ENCODE data around the gene STEEP1. TPM values are rescaled to one million over a fixed set of nuclear protein-coding genes. Genes with fewer than 3 reads are reported as not detected.
A peak's percentile ranks its signal among the peaks of the same experiment; 100 is the strongest.

Gene STEEP1
- total and polyA plus RNA-seq, 10 of the 15 experiments (the other 5 are each of a cell fraction or from before 2014, with no cell fraction given) = 15.1 to 53.8 (median 26.0) TPM

GRCh38 chrX:119602701-119603255 lies 37.6 kb upstream of the STEEP1 start:
- no peak for FAIRE-seq
- no peak for DNase-seq (ENCODE audit: low read depth, low spot score)
- no peak overlapping the region for H2AFZ ChIP-seq (ENCODE audit: control insufficient read depth, low read depth, low read length)
- H3K27ac ChIP-seq (ENCODE audit: control insufficient read depth, insufficient read depth) = no peak overlapping the region
- RAD21 ChIA-PET (ENCODE audit: unreplicated experiment) = interaction anchor here (0.6 to 2.2 kb wide), 9 partner anchors 17 to 162 kb away, joined by 3 to 10 read pairs (median 4); partner anchors contain the start of gene SOWAHD
- no peaks in the 10 kb centered on the region; a peak in 1 of 4 replicates for H3K36me3 ChIP-seq (ENCODE audit: control insufficient read depth in 2 of 2, insufficient read depth in 2 of 2, low read length in 1 of 2)
- SMC1A ChIA-PET (ENCODE audit: uncharacterized antibody, unreplicated experiment) = interaction anchor here (0.6 to 6.1 kb wide), 15 partner anchors 11 to 384 kb away, joined by 3 to 28 read pairs (median 4); no protein-coding TSS in a partner anchor
- no TSS peak for BruUV-seq (replicated peaks)
- peak overlapping the region; percentile 22; the same call in 1 of the 2 replicates for H3K4me2 ChIP-seq (ENCODE audit: control insufficient read depth, insufficient read depth)
- POLR2A ChIA-PET = interaction anchor here (0.6 to 2.2 kb wide), 6 partner anchors 11 to 135 kb away, joined by 3 to 8 read pairs (median 4); no protein-coding TSS in a partner anchor
- intact Hi-C loops (cut with micrococcal nuclease; ENCODE audit: unreplicated experiment) = no loop called here
- H3K9me3 ChIP-seq (replicated peaks; ENCODE audit: control insufficient read depth, insufficient read depth, low read length) = no peaks in the 10 kb centered on the region
- peak overlapping the region; percentile 35; the same call in 1 of the 2 replicates for H3K9ac ChIP-seq (ENCODE audit: control insufficient read depth, insufficient read depth, low read length)
- ATAC-seq = no peak
- CTCF ChIA-PET = interaction anchor here (0.6 to 3.9 kb wide), 11 partner anchors 15 to 561 kb away, joined by 3 to 16 read pairs (median 5); no protein-coding TSS in a partner anchor
- H3K27me3 ChIP-seq (replicated peaks in 1 of 2; ENCODE audit: control insufficient read depth in 2 of 2, insufficient read depth in 2 of 2, low read length in 1 of 2) = no peaks in the 10 kb centered on the region
- H4K20me1 ChIP-seq (ENCODE audit: control insufficient read depth, insufficient read depth) = no peaks in the 10 kb centered on the region
- peaks cover 50% of the 10 kb centered on the region for H3K79me2 ChIP-seq (ENCODE audit: control insufficient read depth, insufficient read depth, low read length)
- in situ Hi-C loops (cut with MboI) = no loop called here
- no peaks in the 10 kb centered on the region; the same call in 1 of the 2 replicates for H3K4me1 ChIP-seq (ENCODE audit: control insufficient read depth, insufficient read depth, low read length)
- WGBS (ENCODE audit: insufficient coverage, insufficient replicate concordance, low lambda C conversion rate, missing lambda C conversion rate) = 75% methylated on average over 9 of the region's 9 CpGs
- H3K4me3 ChIP-seq = peak overlapping the region; percentile 35; the same call in 1 of the 2 replicates
- TF ChIP-seq POU2F2 (IDR thresholded peaks at IDR 0.05; ENCODE audit: borderline replicate concordance, low read depth, low read length) (no peak), ZBED1 (IDR thresholded peaks at IDR 0.05; ENCODE audit: borderline replicate concordance) (no peak), CUX1 (IDR thresholded peaks at IDR 0.05; ENCODE audit: insufficient replicate concordance, low read depth, low read length) (no peak), RAD51 (IDR thresholded peaks at IDR 0.05) (no peak), ZNF687 (IDR thresholded peaks at IDR 0.05) (no peak), HDGF (IDR thresholded peaks at IDR 0.05) (no peak), NR2F1 (conservative IDR thresholded peaks at IDR 0.05) (no peak), SIN3A (IDR thresholded peaks at IDR 0.05; ENCODE audit: low read depth, low read length) (no peak), STAT1 (conservative IDR thresholded peaks at IDR 0.05) (no peak), BCLAF1 (IDR thresholded peaks at IDR 0.05) (no peak), ESRRA (IDR thresholded peaks at IDR 0.05; ENCODE audit: low read length) (no peak), JUNB (IDR thresholded peaks at IDR 0.05) (no peak)

Measured in GM12878 (cell line).